SIG-M5 treated with dmso at 0.1 percent for 504 hours (cell line): ENCODE measurements around the gene PLA2G4E.

Source experiments
- DNase-seq: peaks from one replicate; lab custom pipeline; 2025; ENCODE audit not compliant: unreplicated experiment; lab: John Stamatoyannopoulos, UW

PLA2G4E gene

GRCh38 chr15:41937568-41937923 lies 83.3 kb downstream of the PLA2G4E start:
- DNase-seq, result no peak

DNA sequence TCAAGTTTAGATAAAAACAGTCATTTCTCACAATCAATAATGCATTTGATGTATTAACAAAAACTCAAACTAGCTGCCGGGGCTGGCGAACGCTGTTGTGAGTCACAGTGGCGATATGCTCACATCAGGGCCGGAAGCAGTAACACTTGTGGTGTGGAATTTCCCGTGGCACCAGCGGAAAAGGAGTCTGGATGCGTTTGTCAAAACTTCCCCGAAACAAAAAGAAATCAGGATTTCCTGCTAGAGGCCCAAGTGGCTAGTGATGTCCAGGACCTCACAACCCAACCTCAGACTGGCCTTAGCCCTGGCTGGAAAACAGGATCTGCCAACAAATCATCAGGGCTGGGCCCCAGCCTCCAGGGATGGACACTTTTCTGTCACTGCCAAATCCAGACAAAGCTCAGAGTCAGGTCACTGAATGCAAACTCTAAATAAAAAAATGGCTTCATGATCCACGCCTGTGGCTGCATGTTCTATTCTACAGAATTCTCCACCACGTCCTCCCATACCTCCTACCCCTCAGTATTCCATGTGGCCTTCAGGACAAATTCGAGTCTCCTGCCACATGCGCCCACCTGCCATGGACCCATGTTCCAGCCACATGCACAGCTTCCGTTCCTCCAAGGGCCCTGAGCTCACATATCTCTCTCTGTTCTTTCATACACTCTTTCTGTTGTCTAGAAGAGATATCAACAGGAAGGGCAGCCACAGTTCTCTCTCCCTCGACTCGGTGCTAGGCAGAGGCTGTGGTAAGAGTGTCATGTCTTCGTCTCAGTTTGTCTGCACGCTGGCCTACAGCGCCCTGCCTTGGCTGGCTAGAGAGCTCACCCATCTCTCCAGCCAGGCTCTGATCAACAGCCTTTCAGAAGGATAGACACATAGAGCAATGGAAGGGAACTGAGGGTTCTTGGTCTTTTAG lies 83.9 kb downstream of the PLA2G4E start:
- DNase-seq, result no peak

- DNase-seq, result no peak
These were observed 84.7 kb downstream of the PLA2G4E start for GRCh38 chr15:41936155-41936554.

GRCh38 chr15:41935566-41936020 lies 85.2 kb downstream of the PLA2G4E start:
- no peak for DNase-seq

DNA sequence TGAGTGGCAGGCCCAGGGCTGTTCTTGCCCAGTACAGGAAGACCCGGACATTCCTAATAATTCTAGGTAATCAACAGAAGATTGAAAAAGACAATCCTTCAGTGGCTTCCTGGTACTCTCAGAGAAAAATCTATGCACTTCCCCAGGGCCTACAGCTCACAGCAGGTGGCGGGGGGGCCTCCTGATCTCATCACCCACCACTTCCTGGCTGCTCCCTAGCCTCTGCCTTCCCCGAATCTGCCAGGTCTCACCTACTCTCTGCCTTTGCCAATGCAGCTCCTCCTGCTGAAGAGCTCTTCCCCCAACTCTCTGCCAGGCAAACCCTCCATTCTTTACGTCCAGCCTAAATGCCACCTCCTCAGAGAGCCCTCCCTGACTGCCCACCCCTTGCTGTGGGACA lies 86.0 kb downstream of the PLA2G4E start:
- no peak for DNase-seq

- DNase-seq, result no peak
These were observed 87.1 kb downstream of the PLA2G4E start for GRCh38 chr15:41933771-41934170.

DNA sequence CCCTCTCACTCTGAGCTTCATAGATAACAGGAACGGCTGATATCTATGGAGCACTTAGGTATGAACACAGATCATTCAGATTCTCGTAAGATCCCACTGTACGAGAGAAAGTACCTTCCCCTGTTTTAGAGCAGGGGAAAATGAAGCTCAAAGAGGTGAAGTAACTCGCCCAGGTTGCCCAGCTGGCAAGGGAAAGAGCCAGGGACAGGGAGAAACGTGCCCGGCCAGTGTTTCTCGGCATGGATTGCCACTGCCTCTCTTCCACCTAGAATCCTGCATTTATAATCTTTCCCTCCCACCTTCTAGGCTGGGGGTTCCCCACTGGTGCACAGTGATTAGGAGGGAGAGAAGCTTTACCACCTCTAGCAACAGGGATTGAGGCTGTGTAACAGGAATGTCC lies 87.5 kb downstream of the PLA2G4E start:
- DNase-seq, result no peak

DNA sequence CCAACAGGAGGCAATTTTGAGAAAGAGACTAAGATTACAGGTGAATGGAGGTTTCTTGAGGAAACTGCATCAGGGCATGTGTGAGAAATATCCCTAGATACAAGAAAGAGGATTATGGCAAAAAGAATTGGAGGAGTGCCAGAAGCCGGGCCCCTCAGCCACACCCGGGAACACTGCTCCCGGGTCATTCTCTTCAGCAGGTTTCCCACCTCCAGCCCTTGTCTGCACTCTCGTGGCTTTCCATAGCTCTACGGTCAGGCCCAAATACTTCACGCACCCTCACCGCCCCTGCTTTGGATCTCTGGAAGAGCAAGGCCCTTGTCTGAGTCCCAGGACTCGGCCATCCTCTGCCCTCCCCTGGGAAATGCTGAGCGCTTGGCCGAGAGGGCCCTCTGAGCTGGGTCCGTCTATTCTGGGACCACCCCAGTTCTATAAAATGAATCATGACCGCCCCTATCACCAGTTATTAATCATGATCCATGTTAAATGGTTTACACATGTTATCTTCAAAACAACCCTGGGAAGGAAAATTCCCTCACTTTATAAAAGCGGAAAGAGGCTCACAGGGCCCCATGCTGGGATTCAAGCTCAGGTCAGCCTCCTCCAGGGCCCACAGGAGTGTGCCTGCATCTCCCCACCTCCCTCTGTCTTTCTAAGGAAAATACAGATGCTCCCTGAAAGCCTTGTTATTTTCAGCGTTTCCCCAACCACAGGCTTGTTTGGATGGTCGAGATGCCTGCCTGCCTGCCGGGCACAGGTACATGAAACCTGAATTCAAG lies 88.1 kb downstream of the PLA2G4E start:
- DNase-seq, result no peak

DNA sequence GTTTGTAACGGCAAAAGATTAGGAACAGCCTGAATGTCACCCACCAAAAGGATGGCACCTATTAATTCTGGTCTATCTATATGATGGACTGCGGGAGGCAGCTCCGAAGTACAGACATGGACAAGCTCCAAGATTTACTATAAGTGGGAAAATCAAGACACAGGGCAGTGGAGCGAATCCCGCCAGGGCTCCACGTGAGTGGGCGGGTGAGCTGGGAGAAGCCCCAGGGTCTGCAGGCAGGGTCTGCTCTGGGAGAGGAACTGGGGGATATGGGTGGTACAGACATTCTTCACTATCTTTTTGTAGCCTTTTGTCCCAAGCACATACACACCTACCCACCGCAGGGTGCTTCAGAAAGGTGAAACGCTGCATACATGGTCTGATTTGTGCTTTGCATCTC lies 88.7 kb downstream of the PLA2G4E start:
- DNase-seq, result no peak
